ENCODE results near the gene TMEM178A. TPM values are rescaled to one million over a fixed set of nuclear protein-coding genes. Genes with fewer than 3 reads are reported as not detected.

The TMEM178A gene
- total and polyA plus RNA-seq, 8 donors, result 0.34 to 5.8 (median 0.80) TPM

DNA sequence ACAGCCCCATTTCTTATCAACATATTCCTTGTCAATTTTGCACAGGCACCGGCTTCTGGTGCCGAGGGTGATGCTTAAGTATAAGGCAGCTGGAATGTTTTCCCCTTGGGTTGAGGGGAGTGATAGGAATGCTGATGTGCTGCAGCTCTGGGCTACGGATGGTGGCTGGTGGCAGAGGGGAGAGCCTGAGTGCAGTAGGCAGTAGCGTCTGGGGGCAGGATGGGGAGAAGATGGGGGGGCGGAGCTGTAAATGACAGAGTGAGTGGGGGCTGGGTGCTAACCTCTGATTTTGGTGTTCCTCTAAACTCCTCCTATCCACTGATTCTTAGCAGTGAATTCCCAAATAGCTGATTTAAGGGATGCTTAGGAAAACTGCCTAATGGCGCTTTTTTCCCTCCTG is 20.7 kb downstream of the TMEM178A start:
- 76 to 78% methylated on average over 6 of the region's 6 CpGs for WGBS, 2 donors
- intact Hi-C loops (cut with DNase I), result no loop called here
- Histone ChIP-seq H3K9me3 (no peaks in the 10 kb centered on the region), H3K36me3 (no peaks in the 10 kb centered on the region), H3K4me1 (no peaks in the 10 kb centered on the region), H3K4me3 (no peak overlapping the region), H3K27me3 (no peaks in the 10 kb centered on the region), H3K27ac (no peak overlapping the region)
- no peak for DNase-seq
- no peak for FAIRE-seq
- no peak for ATAC-seq
- TF ChIP-seq, protein P1, sequence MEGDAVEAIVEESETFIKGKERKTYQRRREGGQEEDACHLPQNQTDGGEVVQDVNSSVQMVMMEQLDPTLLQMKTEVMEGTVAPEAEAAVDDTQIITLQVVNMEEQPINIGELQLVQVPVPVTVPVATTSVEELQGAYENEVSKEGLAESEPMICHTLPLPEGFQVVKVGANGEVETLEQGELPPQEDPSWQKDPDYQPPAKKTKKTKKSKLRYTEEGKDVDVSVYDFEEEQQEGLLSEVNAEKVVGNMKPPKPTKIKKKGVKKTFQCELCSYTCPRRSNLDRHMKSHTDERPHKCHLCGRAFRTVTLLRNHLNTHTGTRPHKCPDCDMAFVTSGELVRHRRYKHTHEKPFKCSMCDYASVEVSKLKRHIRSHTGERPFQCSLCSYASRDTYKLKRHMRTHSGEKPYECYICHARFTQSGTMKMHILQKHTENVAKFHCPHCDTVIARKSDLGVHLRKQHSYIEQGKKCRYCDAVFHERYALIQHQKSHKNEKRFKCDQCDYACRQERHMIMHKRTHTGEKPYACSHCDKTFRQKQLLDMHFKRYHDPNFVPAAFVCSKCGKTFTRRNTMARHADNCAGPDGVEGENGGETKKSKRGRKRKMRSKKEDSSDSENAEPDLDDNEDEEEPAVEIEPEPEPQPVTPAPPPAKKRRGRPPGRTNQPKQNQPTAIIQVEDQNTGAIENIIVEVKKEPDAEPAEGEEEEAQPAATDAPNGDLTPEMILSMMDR (IDR thresholded peaks at IDR 0.05), result no peak

DNA sequence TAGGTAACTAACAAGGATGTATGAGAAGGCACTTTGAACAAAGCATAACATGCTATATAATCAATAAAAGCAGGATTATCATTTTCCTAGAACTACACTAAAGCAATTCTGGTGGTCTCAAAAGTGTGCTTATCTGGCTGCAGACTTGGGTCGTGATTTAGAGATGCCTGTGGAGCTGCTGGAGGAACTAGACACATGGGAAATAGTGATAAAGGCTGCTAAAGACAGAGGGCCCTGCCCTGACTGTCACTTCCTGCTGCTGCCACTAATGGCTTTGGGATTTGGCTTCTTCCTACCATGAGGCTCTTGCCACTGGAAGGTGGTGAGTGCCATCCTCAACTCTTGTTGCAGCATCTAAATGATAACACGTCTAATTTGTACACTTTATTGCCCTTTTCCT is 22.5 kb downstream of the TMEM178A start:
- 80% methylated on average over 2 of the region's 2 CpGs for WGBS, 2 donors
- no peaks in the 10 kb centered on the region for H3K27me3 ChIP-seq
- no peaks in the 10 kb centered on the region for H3K4me1 ChIP-seq
- FAIRE-seq (no peak), ATAC-seq (no peak), DNase-seq (no peak)
- no peaks in the 10 kb centered on the region for H3K9me3 ChIP-seq
- no peaks in the 10 kb centered on the region for H3K36me3 ChIP-seq
- H3K4me3 ChIP-seq, result no peak overlapping the region
- H3K27ac ChIP-seq, result no peak overlapping the region
- intact Hi-C loops (cut with DNase I), result no loop called here
- TF ChIP-seq, protein P1 (IDR thresholded peaks at IDR 0.05), result no peak

DNA sequence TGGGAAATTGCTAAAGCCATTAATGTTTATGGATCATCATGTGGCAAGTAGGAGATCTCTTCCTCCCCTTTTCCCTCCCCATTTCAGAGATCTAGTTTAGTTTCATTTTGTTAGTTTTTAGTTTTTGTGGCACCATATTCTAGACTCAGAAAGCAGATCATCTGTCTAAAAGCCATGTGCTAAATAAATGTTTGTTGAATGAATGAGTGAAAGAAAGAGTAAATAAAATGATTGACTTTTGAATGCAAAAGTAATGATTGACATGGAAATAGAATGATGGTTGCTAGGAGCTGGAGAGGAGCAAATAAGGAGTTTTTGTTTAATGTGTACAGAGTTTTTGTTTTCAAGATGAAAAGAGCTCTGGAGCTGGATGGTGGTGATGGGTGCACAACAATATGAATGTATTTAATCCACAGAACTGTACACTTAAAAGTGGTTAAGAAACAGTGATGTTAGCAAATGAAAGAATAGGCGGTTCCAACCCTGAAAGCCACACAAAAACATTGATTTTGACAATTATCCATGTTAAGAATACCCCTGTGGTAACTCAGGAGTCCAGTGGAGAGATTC is 23.6 kb downstream of the TMEM178A start:
- Histone ChIP-seq H3K9me3 (no peaks in the 10 kb centered on the region), H3K4me1 (no peaks in the 10 kb centered on the region), H3K36me3 (no peaks in the 10 kb centered on the region), H3K4me3 (no peak overlapping the region), H3K27ac (no peak overlapping the region), H3K27me3 (no peaks in the 10 kb centered on the region)
- FAIRE-seq, result no peak
- intact Hi-C loops (cut with DNase I), result no loop called here
- DNase-seq, result no peak
- TF ChIP-seq, protein P1 (IDR thresholded peaks at IDR 0.05), result no peak
- ATAC-seq, result no peak
- WGBS, 2 donors, result 86 to 90% methylated on average over 1 of the region's 1 CpG

DNA sequence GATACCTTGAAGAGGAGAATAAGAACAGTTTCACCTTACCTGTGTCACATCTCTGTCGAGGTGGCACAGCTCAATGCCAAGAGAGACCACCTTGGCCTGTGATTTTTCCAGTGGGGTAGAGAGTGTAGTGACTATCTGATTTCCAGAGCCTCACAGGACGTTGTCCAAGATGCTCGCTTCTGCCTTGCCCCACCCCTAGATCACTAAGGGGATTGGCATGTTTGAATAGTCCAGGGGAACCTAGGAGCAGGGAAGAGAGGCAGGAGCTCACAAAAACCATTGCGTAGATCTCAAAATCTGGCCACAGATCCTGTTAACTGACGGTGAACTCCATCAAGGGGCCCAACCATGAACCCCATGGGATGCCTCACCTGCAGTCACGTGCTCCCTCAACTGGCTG is 24.2 kb downstream of the TMEM178A start:
- no peak for ATAC-seq
- TF ChIP-seq, protein P1 (IDR thresholded peaks at IDR 0.05), result no peak
- Histone ChIP-seq H3K9me3 (no peaks in the 10 kb centered on the region), H3K36me3 (no peaks in the 10 kb centered on the region), H3K4me3 (no peak overlapping the region), H3K27ac (no peak overlapping the region), H3K27me3 (no peaks in the 10 kb centered on the region), H3K4me1 (no peaks in the 10 kb centered on the region)
- intact Hi-C loops (cut with DNase I), result loop anchor here in 1 of 3 donors (10.0 kb wide), 1 partner anchor 95 kb away; no protein-coding TSS in a partner anchor
- no peak for DNase-seq
- 88 to 92% methylated on average over 6 of the region's 6 CpGs for WGBS, 2 donors
- FAIRE-seq, result no peak

DNA sequence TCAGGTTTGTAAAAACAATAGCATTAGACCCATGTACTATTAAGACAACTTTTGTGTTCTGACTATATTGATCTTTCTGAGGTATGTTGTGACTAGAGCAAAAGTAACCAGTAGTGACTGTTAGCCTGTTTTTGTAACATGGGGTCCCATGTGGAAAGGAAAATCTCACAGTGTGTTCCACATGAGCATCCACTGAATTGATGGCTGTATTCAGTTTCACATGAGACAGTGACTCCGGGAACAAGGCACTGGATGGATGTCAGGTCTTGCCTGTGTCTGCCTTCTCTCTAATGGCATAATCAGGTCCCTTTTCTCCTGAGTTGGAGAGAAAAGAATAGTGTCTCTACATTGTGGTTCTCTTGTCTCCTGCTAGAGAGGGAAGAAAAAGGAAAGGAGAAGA is 27.5 kb downstream of the TMEM178A start:
- no peak for ATAC-seq

More for the DNA sequence above, 27.5 kb downstream of the TMEM178A start:
- no peak overlapping the region for H3K4me3 ChIP-seq
- H3K9me3 ChIP-seq, result no peaks in the 10 kb centered on the region
- TF ChIP-seq, protein P1 (IDR thresholded peaks at IDR 0.05), result no peak
- 76 to 91% methylated on average over 1 of the region's 1 CpG for WGBS, 2 donors
- H3K4me1 ChIP-seq, result peaks cover 0 to 7% (median 0%) of the 10 kb centered on the region in 3 donors
- FAIRE-seq, result no peak
- no peaks in the 10 kb centered on the region for H3K36me3 ChIP-seq
- H3K27ac ChIP-seq, result no peak overlapping the region
- H3K27me3 ChIP-seq, result no peaks in the 10 kb centered on the region
- DNase-seq, result no peak
- intact Hi-C loops (cut with DNase I), result loop anchor here in 1 of 3 donors (10.0 kb wide), 1 partner anchor 98 kb away; no protein-coding TSS in a partner anchor
